GM19372 (cell line): Measurements from ENCODE around the gene HBQ1.
"Not testable (repeated sequence)": the region's sequence is repeated elsewhere in the genome, so short reads cannot be mapped to it uniquely, and the experiment has no call there.

Experiments
- ATAC-seq: cut with Tn5 transposase; IDR thresholded peaks from one replicate; pipeline ENCODE4 v1.9.1; 2021; ENCODE audit warnings: mild to moderate bottlenecking, low read depth, moderate library complexity; ENCODE audit not compliant: unreplicated experiment

HBQ1 gene

DNA sequence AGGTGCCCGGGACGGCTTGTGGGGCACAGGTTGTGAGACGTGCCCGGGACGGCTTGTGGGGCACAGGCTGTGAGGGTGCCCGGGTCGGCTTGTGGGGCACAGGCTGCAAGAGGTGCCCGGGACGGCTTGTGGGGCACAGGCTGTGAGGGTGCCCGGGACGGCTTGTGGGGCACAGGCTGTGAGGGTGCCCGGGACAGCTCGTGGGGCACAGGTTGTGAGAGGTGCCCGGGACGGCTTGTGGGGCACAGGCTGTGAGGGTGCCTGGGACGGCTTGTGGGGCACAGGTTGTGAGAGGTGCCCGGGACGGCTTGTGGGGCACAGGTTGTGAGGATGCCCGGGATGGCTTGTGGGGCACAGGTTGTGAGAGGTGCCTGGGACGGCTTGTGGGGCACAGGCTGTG, 20.0 kb upstream of the HBQ1 start:
- not testable (repeated sequence) for ATAC-seq

GRCh38 chr16:160691-161190, 19.5 kb upstream of the HBQ1 start:
- no peak for ATAC-seq

- no peak for ATAC-seq
Observed at GRCh38 chr16:162271-162991, 17.8 kb upstream of the HBQ1 start.

GRCh38 chr16:163139-163538, 17.1 kb upstream of the HBQ1 start:
- not testable (repeated sequence) for ATAC-seq

- ATAC-seq, result not testable (repeated sequence)
Observed at GRCh38 chr16:163696-164095, 16.6 kb upstream of the HBQ1 start.

GRCh38 chr16:164134-164823, 16.0 kb upstream of the HBQ1 start:
- not testable (repeated sequence) for ATAC-seq

DNA sequence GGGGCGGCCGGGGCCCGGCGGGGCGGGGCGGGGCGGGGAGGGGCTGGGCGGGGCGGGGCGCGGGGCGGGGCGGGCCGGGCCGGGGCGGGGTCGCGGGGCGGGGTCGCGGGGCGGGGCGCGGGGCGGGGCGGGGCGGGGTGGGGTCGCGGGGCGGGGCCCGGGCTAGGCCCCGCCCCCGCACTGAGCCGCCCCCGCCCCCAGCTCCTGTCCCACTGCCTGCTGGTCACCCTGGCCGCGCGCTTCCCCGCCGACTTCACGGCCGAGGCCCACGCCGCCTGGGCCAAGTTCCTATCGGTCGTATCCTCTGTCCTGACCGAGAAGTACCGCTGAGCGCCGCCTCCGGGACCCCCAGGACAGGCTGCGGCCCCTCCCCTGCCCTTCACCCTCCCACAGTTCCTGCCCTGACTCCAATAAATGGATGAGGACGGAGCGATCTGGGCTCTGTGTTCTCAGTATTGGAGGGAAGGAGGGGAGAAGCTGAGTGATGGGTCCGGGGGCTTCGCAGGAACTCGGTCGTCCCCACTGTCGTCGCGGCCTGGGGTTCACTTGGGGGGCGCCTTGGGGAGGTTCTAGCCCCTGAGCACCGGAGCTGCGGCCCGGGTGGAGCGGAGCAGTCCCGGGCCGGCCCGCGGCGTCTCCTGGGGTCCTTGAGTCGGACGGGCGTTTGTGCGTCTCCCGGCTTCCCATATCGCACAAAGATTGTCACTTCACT, 15.3 kb upstream of the HBQ1 start:
- ATAC-seq, result no peak

- ATAC-seq, result no peak
Observed at GRCh38 chr16:165539-166374, 14.5 kb upstream of the HBQ1 start, which contains the start of gene HBM. Gene HBM (plus strand): TSS chr16:165978. CDS start chr16:165998, 20 bp downstream.

DNA sequence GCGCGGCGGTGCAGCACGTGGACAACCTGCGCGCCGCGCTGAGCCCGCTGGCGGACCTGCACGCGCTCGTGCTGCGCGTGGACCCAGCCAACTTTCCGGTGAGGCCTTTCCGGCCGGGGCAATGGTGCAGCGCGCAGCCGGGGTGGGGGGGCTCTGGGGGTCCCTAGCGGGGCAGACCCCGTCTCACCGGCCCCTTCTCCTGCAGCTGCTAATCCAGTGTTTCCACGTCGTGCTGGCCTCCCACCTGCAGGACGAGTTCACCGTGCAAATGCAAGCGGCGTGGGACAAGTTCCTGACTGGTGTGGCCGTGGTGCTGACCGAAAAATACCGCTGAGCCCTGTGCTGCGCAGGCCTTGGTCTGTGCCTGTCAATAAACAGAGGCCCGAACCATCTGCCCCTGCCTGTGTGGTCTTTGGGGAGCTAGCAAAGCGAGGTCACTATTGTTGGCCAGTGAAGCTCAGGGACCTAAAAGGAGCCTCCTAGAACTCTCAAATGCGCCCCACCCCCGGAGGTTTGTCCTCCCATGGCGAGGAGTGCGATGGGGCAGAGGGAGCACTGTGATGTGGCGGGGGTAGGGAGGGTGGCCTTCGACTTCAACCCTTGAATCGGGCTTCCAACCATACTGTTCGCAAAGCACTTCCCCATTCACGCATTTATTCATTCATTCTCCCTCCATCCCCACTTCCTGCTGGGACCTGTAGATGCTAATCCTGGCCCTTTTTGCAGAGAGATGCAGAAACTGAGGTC, 13.7 kb upstream of the HBQ1 start:
- ATAC-seq, result no peak

DNA sequence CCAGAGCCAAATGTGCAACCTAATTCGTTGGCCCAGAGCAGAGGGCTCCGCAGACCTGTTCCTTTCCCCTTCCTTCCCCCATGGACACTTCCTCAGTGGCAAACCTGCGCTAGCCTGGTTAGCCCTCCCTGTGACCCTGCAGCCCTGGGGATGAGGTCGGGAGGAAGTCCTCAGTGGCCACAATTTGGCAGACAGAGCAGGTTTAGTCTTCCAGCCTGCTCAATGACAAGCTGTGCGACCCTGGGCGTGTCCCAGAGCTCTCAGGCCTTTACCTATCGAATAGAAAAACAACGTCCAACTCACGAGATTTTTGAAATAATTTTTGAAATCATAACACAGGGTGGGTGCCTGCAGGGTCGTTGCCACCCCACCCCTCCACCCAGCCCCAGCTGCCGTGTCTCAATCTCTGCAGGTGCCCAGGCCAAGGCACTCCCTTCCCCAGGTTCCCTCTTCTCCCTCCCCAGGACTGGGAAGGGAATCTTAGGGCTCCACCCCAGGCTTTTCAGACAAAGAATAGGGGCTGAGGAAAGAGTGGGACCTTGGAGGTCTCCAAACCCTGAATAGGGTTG, 13.1 kb upstream of the HBQ1 start:
- ATAC-seq, result no peak

- no peak for ATAC-seq
Observed at GRCh38 chr16:168424-168823, 11.8 kb upstream of the HBQ1 start.

DNA sequence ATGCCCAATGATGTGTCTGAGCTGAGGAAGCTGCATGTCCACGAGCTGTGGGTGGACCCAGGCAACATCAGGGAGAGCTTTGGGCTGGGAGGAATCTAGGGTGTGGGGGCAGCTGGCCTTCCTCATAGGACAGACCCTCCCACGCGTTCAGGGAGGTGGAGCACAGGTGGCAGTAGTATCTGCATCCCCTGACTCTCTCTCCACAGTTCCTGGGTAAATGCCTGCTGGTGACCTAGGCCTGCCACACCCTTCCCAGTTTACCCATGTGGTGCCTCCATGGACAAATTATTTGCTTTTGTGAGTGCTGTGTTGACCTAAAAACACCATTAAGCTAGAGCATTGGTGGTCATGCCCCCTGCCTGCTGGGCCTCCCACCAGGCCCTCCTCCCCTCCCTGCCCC, 11.2 kb upstream of the HBQ1 start:
- ATAC-seq, result no peak

GRCh38 chr16:170088-170507, 10.2 kb upstream of the HBQ1 start:
- not testable (repeated sequence) for ATAC-seq

DNA sequence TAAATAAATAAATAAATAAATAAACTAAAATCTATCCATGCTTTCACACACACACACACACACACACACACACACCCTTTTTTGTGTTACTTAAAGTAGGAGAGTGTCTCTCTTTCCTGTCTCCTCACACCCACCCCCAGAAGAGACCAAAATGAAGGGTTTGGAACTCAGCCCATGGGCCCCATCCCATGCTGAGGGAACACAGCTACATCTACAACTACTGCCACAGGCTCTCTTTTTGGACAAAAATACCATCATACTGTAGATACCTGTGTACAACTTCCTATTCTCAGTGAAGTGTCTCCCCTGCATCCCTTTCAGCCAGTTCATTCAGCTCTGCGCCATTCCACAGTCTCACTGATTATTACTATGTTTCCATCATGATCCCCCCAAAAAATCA, 9.5 kb upstream of the HBQ1 start:
- no peak for ATAC-seq

GRCh38 chr16:172374-172941, 7.8 kb upstream of the HBQ1 start, which contains the start of gene HBA2:
Gene HBA2 (plus strand): TSS chr16:172876. CDS start chr16:172913, 37 bp downstream.
- not testable (repeated sequence) for ATAC-seq

- ATAC-seq, result not testable (repeated sequence)
Observed at GRCh38 chr16:173211-173854, 6.9 kb upstream of the HBQ1 start.

GRCh38 chr16:173928-174769, 6.1 kb upstream of the HBQ1 start:
- ATAC-seq, result not testable (repeated sequence)
